ENCODE results near the gene TMTC2. TPM values are rescaled to one million over a fixed set of nuclear protein-coding genes. Genes with fewer than 3 reads are reported as not detected.

The TMTC2 gene
- 11.4 and 12.0 TPM in 2 replicates for total RNA-seq
- polyA plus RNA-seq = 1.5 and 1.7 TPM in 2 replicates

GRCh38 chr12:82686168-82687020, at the start of gene TMTC2:
TSS of gene TMTC2 (plus strand) at chr12:82686906.
- WGBS (ENCODE audit: low lambda C conversion rate, missing lambda C conversion rate) = 2% methylated on average over 32 of the region's 39 CpGs
- peak; percentile 97 for DNase-seq (ENCODE audit: low spot score)
- H3K9me3 ChIP-seq (ENCODE audit: low read depth) = no peaks in the 10 kb centered on the region
- peaks cover 16% of the 10 kb centered on the region for H3K4me1 ChIP-seq (ENCODE audit: insufficient read depth)
- H3K4me2 ChIP-seq = peak within 1 kb of the TSS; percentile 87
- peak within 1 kb of the TSS; percentile 79 for H3K4me3 ChIP-seq
- H2AFZ ChIP-seq = peak within 1 kb of the TSS; percentile 94
- no peaks in the 10 kb centered on the region for H3K36me3 ChIP-seq (replicated peaks; ENCODE audit: insufficient read depth, low read depth)
- TF ChIP-seq EZH2phosphoT487 (IDR thresholded peaks at IDR 0.05; ENCODE audit: low read depth, severe bottlenecking, unreplicated experiment) (no peak), CTCF (IDR thresholded peaks at IDR 0.05; ENCODE audit: poor library complexity) (no peak), EZH2 (IDR thresholded peaks at IDR 0.05; ENCODE audit: borderline replicate concordance) (no peak)
- peak within 1 kb of the TSS; percentile 97 for H3K27ac ChIP-seq
- no peaks in the 10 kb centered on the region for H3K27me3 ChIP-seq
- no peaks in the 10 kb centered on the region for H3K9me2 ChIP-seq (replicated peaks; ENCODE audit: insufficient read depth)
- no peaks in the 10 kb centered on the region for H4K20me1 ChIP-seq (ENCODE audit: insufficient read depth, poor library complexity, severe bottlenecking)
- peaks cover 6% of the 10 kb centered on the region for H3K79me2 ChIP-seq

DNA sequence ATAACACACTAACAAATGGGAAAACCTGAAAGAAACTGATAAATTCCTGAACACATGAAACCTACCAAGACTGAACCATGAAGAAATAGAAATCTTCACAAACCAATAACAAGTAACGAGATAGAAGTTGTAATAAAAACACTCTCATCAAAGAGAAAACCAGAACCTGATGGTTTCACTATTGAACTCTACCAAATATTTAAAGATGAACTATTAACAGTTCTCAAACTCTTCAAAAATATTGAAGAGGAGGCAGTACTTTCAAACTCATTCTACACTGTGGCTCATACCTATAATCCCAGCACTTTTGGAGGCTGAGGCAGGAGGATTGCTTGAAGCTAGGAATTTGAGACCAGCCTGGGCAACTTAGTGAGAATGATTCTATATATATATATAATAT, 48.4 kb upstream of the TMTC2 start:
- Histone ChIP-seq H3K36me3 (replicated peaks; ENCODE audit: insufficient read depth, low read depth) (no peaks in the 10 kb centered on the region), H3K9me3 (ENCODE audit: low read depth) (no peaks in the 10 kb centered on the region), H2AFZ (no peak overlapping the region), H4K20me1 (ENCODE audit: insufficient read depth, poor library complexity, severe bottlenecking) (no peaks in the 10 kb centered on the region), H3K27ac (no peak overlapping the region), H3K4me2 (no peak overlapping the region), H3K4me1 (ENCODE audit: insufficient read depth) (no peaks in the 10 kb centered on the region), H3K9me2 (replicated peaks; ENCODE audit: insufficient read depth) (no peaks in the 10 kb centered on the region), H3K27me3 (no peaks in the 10 kb centered on the region), H3K79me2 (no peaks in the 10 kb centered on the region), H3K4me3 (no peak overlapping the region)
- WGBS (ENCODE audit: low lambda C conversion rate, missing lambda C conversion rate) = 96% methylated on average over 1 of the region's 1 CpG
- no peak for DNase-seq (ENCODE audit: low spot score)
- TF ChIP-seq EZH2phosphoT487 (IDR thresholded peaks at IDR 0.05; ENCODE audit: low read depth, severe bottlenecking, unreplicated experiment) (no peak), EZH2 (IDR thresholded peaks at IDR 0.05; ENCODE audit: borderline replicate concordance) (no peak), CTCF (IDR thresholded peaks at IDR 0.05; ENCODE audit: poor library complexity) (no peak)

DNA sequence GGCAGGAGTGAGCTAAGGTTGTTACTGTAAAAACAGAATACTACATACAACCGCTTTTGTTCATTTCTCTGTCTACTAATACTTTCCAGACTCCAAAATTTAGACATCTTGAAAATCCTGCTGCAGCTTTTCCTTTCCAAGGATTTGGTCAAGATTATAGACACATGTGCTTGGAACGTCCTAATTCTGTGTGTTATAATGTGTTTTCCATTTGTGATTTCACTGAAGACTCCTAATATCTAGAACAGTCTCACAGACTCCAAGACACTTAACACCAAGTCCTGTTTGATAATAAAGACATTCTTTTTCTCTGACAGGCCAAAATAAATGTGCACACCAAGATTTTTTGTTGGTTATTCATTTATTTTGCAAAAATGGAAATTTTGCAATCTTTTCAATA, 41.8 kb upstream of the TMTC2 start:
- Histone ChIP-seq H3K9me3 (ENCODE audit: low read depth) (no peaks in the 10 kb centered on the region), H3K9me2 (replicated peaks; ENCODE audit: insufficient read depth) (no peaks in the 10 kb centered on the region), H3K36me3 (replicated peaks; ENCODE audit: insufficient read depth, low read depth) (no peaks in the 10 kb centered on the region), H3K4me2 (no peak overlapping the region), H3K4me1 (ENCODE audit: insufficient read depth) (no peaks in the 10 kb centered on the region), H2AFZ (no peak overlapping the region), H4K20me1 (ENCODE audit: insufficient read depth, poor library complexity, severe bottlenecking) (no peaks in the 10 kb centered on the region), H3K4me3 (no peak overlapping the region), H3K27ac (no peak overlapping the region), H3K79me2 (no peaks in the 10 kb centered on the region), H3K27me3 (no peaks in the 10 kb centered on the region)
- no peak for DNase-seq (ENCODE audit: low spot score)
- TF ChIP-seq CTCF (IDR thresholded peaks at IDR 0.05; ENCODE audit: poor library complexity) (no peak), EZH2 (IDR thresholded peaks at IDR 0.05; ENCODE audit: borderline replicate concordance) (no peak), EZH2phosphoT487 (IDR thresholded peaks at IDR 0.05; ENCODE audit: low read depth, severe bottlenecking, unreplicated experiment) (no peak)
- 80% methylated on average over 2 of the region's 2 CpGs for WGBS (ENCODE audit: low lambda C conversion rate, missing lambda C conversion rate)

Measured in hepatocyte (in vitro differentiated cells).